Left ventricle myocardium inferior (tissue), 1 donor: ENCODE results near the gene OR6Y1. TPM values are rescaled to one million over a fixed set of nuclear protein-coding genes. Genes with fewer than 3 reads are reported as not detected.
A peak's percentile ranks its signal among the peaks of the same experiment; 100 is the strongest.

Source experiments
- DNase-seq: peaks from one replicate; pipeline ENCODE4 v3.0.0-alpha.2; 2020
- H3K27ac ChIP-seq: fragments of 200-600 bp; replicated peaks from 2 replicates; pipeline ENCODE4 v1.8.0; 2021
- H3K27me3 ChIP-seq: fragments of 200-600 bp; 2 replicates; pipeline ENCODE4 v1.8.0; 2021; ENCODE audit warnings: low read depth
- H3K36me3 ChIP-seq: fragments of 200-600 bp; 2 replicates; pipeline ENCODE4 v1.8.0; 2021
- H3K4me1 ChIP-seq: fragments of 200-600 bp; 2 replicates; pipeline ENCODE4 v1.8.0; 2021
- H3K4me3 ChIP-seq: fragments of 200-600 bp; 2 replicates; pipeline ENCODE4 v1.8.0; 2021; ENCODE audit warnings: mild to moderate bottlenecking, moderate library complexity
- H3K9me3 ChIP-seq: fragments of 200-600 bp; replicated peaks from 2 replicates; pipeline ENCODE4 v1.8.0; 2021
- CTCF ChIP-seq: fragments of 200-600 bp; IDR thresholded peaks from 2 replicates; pipeline ENCODE4 v1.8.0; 2021; ENCODE audit warnings: antibody characterized with exemption, mild to moderate bottlenecking, borderline replicate concordance
- intact Hi-C: fragments of 100-400 bp; cut with micrococcal nuclease; formaldehyde crosslinking; loops from one replicate; pipeline ENCODE4 v1.11.0; 2022
- total RNA-seq: library from RNA; stranded (reverse); fragmentation: NEBNext Ultra II Directional; extraction: Animal tissue kit (Norgen Biotek cat#: 25700); gene quantifications from one replicate; pipeline ENCODE4 v1.2.1, GENCODE V29; 2021
- donor health status: DM: no; HTN: yes; CAD: no; lungs with severe emphysema.

The OR6Y1 gene
- total RNA-seq, 1 donor from 2014 or later = not detected

- no peak for TF ChIP-seq CTCF
- H3K9me3 ChIP-seq = peaks cover 14% of the 10 kb centered on the region
- no peak for DNase-seq
- no peak overlapping the region for H3K27ac ChIP-seq
- H3K4me3 ChIP-seq = no peak overlapping the region
- no peaks in the 10 kb centered on the region for H3K36me3 ChIP-seq
- intact Hi-C loops = no loop called here
- H3K27me3 ChIP-seq = peaks cover 13% of the 10 kb centered on the region
- H3K4me1 ChIP-seq = no peaks in the 10 kb centered on the region
Observed at GRCh38 chr1:158521666-158522058, 32.5 kb downstream of the OR6Y1 start.

GRCh38 chr1:158520955-158521665, 33.1 kb downstream of the OR6Y1 start:
- intact Hi-C loops = no loop called here
- no peak overlapping the region for H3K4me3 ChIP-seq
- no peaks in the 10 kb centered on the region for H3K4me1 ChIP-seq
- no peaks in the 10 kb centered on the region for H3K36me3 ChIP-seq
- H3K27ac ChIP-seq = no peak overlapping the region
- peaks cover 13% of the 10 kb centered on the region for H3K27me3 ChIP-seq
- TF ChIP-seq CTCF = no peak
- H3K9me3 ChIP-seq = peaks cover 14% of the 10 kb centered on the region
- no peak for DNase-seq

GRCh38 chr1:158520021-158520420, 34.2 kb downstream of the OR6Y1 start:
- Histone ChIP-seq H3K27me3 (peaks cover 13% of the 10 kb centered on the region), H3K27ac (no peak overlapping the region), H3K9me3 (peaks cover 14% of the 10 kb centered on the region), H3K4me1 (no peaks in the 10 kb centered on the region), H3K36me3 (no peaks in the 10 kb centered on the region), H3K4me3 (no peak overlapping the region)
- intact Hi-C loops = no loop called here
- no peak for TF ChIP-seq CTCF
- DNase-seq = no peak

- Histone ChIP-seq H3K4me3 (no peak overlapping the region), H3K27ac (no peak overlapping the region), H3K4me1 (no peaks in the 10 kb centered on the region), H3K36me3 (no peaks in the 10 kb centered on the region), H3K9me3 (peaks cover 11% of the 10 kb centered on the region), H3K27me3 (peaks cover 13% of the 10 kb centered on the region)
- no peak for DNase-seq
- intact Hi-C loops = no loop called here
- TF ChIP-seq CTCF = no peak
Observed at GRCh38 chr1:158516966-158517365, 37.2 kb downstream of the OR6Y1 start.

- H3K27ac ChIP-seq = peak overlapping the region; percentile 14
- H3K27me3 ChIP-seq = no peaks in the 10 kb centered on the region
- DNase-seq = no peak
- TF ChIP-seq CTCF = no peak
- H3K36me3 ChIP-seq = no peaks in the 10 kb centered on the region
- H3K4me3 ChIP-seq = no peak overlapping the region
- intact Hi-C loops = no loop called here
- H3K4me1 ChIP-seq = no peaks in the 10 kb centered on the region
- peaks cover 25% of the 10 kb centered on the region for H3K9me3 ChIP-seq
Observed at GRCh38 chr1:158509471-158510156, 44.6 kb downstream of the OR6Y1 start.
